ENCODE measurements around the gene MSS51. TPM values are rescaled to one million over a fixed set of nuclear protein-coding genes. Genes with fewer than 3 reads are reported as not detected.

The MSS51 gene
- total RNA-seq, 1 experiment from 2014 or later: 2.3 TPM

GRCh38 chr10:73408061-73408460, 25.3 kb downstream of the MSS51 start:
- TF ChIP-seq, protein P1, sequence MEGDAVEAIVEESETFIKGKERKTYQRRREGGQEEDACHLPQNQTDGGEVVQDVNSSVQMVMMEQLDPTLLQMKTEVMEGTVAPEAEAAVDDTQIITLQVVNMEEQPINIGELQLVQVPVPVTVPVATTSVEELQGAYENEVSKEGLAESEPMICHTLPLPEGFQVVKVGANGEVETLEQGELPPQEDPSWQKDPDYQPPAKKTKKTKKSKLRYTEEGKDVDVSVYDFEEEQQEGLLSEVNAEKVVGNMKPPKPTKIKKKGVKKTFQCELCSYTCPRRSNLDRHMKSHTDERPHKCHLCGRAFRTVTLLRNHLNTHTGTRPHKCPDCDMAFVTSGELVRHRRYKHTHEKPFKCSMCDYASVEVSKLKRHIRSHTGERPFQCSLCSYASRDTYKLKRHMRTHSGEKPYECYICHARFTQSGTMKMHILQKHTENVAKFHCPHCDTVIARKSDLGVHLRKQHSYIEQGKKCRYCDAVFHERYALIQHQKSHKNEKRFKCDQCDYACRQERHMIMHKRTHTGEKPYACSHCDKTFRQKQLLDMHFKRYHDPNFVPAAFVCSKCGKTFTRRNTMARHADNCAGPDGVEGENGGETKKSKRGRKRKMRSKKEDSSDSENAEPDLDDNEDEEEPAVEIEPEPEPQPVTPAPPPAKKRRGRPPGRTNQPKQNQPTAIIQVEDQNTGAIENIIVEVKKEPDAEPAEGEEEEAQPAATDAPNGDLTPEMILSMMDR (IDR thresholded peaks at IDR 0.05): no peak
- no peak for TF ChIP-seq SIN3A (IDR thresholded peaks at IDR 0.05; ENCODE audit: borderline replicate concordance, insufficient read depth, low read depth, low read length)
- TF ChIP-seq, protein P2, sequence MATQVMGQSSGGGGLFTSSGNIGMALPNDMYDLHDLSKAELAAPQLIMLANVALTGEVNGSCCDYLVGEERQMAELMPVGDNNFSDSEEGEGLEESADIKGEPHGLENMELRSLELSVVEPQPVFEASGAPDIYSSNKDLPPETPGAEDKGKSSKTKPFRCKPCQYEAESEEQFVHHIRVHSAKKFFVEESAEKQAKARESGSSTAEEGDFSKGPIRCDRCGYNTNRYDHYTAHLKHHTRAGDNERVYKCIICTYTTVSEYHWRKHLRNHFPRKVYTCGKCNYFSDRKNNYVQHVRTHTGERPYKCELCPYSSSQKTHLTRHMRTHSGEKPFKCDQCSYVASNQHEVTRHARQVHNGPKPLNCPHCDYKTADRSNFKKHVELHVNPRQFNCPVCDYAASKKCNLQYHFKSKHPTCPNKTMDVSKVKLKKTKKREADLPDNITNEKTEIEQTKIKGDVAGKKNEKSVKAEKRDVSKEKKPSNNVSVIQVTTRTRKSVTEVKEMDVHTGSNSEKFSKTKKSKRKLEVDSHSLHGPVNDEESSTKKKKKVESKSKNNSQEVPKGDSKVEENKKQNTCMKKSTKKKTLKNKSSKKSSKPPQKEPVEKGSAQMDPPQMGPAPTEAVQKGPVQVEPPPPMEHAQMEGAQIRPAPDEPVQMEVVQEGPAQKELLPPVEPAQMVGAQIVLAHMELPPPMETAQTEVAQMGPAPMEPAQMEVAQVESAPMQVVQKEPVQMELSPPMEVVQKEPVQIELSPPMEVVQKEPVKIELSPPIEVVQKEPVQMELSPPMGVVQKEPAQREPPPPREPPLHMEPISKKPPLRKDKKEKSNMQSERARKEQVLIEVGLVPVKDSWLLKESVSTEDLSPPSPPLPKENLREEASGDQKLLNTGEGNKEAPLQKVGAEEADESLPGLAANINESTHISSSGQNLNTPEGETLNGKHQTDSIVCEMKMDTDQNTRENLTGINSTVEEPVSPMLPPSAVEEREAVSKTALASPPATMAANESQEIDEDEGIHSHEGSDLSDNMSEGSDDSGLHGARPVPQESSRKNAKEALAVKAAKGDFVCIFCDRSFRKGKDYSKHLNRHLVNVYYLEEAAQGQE (IDR thresholded peaks at IDR 0.05; ENCODE audit: insufficient read depth in 1 of 2, low read depth in 2 of 2, low read length in 1 of 2): no peak
- TF ChIP-seq POLR2AphosphoS5 (IDR thresholded peaks at IDR 0.05; ENCODE audit: low read depth, low read length): no peak
- TF ChIP-seq TCF7L2 (IDR thresholded peaks at IDR 0.05; ENCODE audit: low read depth, low read length): no peak
- ChIA-PET CTCF (interaction anchor here (0.5 kb wide), 1 partner anchor 9 kb away, joined by 4 read pairs; no protein-coding TSS in a partner anchor), POLR2A (interaction anchor here (0.7 kb wide), 1 partner anchor 25 kb away, joined by 8 read pairs; no protein-coding TSS in a partner anchor)
- in situ Hi-C loops (cut with HindIII; ENCODE audit: low pct_unique_long_range_greater_than_20kb, low sequenced_read_pairs) (no loop called here), intact Hi-C loops (cut with micrococcal nuclease; ENCODE audit: unreplicated experiment) (no loop called here)
- no peak for ATAC-seq
- Histone ChIP-seq H3K9me3 (ENCODE audit: control insufficient read depth, insufficient read depth, low read depth, low read length) (no peaks in the 10 kb centered on the region), H3K27me3 (ENCODE audit: control insufficient read depth, insufficient read depth, low read length) (no peaks in the 10 kb centered on the region), H3K4me1 (ENCODE audit: control insufficient read depth, insufficient read depth, low read length) (0 out of 2 replicates have a peak, but pooled peaks cover 3% of the 10 kb centered on the region), H3K27ac (ENCODE audit: low read length) (no peak overlapping the region), H3K4me3 (ENCODE audit: low read depth in 2 of 2, low read length in 2 of 2) (no peak overlapping the region), H3K36me3 (ENCODE audit: control insufficient read depth, insufficient read depth, low read length) (no peaks in the 10 kb centered on the region)
- no peak for DNase-seq (ENCODE audit: low read depth, low spot score)
- BruUV-seq (replicated peaks): no TSS peak

- no peak overlapping the region for H3K4me3 ChIP-seq (ENCODE audit: low read depth in 2 of 2, low read length in 2 of 2)
- ChIA-PET CTCF (interaction anchor here (0.5 kb wide), 1 partner anchor 10 kb away, joined by 4 read pairs; no protein-coding TSS in a partner anchor), POLR2A (interaction anchor here (0.7 kb wide), 1 partner anchor 25 kb away, joined by 8 read pairs; no protein-coding TSS in a partner anchor)
- DNase-seq (ENCODE audit: low read depth, low spot score) (no peak), ATAC-seq (no peak)
- no peaks in the 10 kb centered on the region for H3K27me3 ChIP-seq (ENCODE audit: control insufficient read depth, insufficient read depth, low read length)
- H3K4me1 ChIP-seq (ENCODE audit: control insufficient read depth, insufficient read depth, low read length): no peaks in the 10 kb centered on the region
- intact Hi-C loops (cut with micrococcal nuclease; ENCODE audit: unreplicated experiment) (no loop called here), in situ Hi-C loops (cut with HindIII; ENCODE audit: low pct_unique_long_range_greater_than_20kb, low sequenced_read_pairs) (no loop called here)
- no TSS peak for BruUV-seq (replicated peaks)
- H3K9me3 ChIP-seq (ENCODE audit: control insufficient read depth, insufficient read depth, low read depth, low read length): no peaks in the 10 kb centered on the region
- H3K36me3 ChIP-seq (ENCODE audit: control insufficient read depth, insufficient read depth, low read length): no peaks in the 10 kb centered on the region
- no peak overlapping the region for H3K27ac ChIP-seq (ENCODE audit: low read length)
- TF ChIP-seq, protein P1 (IDR thresholded peaks at IDR 0.05): no peak
- TF ChIP-seq, protein P2 (IDR thresholded peaks at IDR 0.05; ENCODE audit: insufficient read depth in 1 of 2, low read depth in 2 of 2, low read length in 1 of 2): peak in 1 of 2 experiments; percentile 78; a peak in 2 of 4 replicates
Measured at GRCh38 chr10:73407495-73407894, 25.9 kb downstream of the MSS51 start.
